Ureter (tissue), 1 donor: ENCODE results near the gene TMEM74B. TPM values are rescaled to one million over a fixed set of nuclear protein-coding genes. Genes with fewer than 3 reads are reported as not detected.

Experiments used
- DNase-seq: peaks from one replicate; pipeline ENCODE4 v3.0.0-alpha.2; 2020; ENCODE audit warnings: low spot score
- total RNA-seq: library from RNA; stranded (reverse); gene quantifications from one replicate; pipeline ENCODE4 v1.2.4, GENCODE V29; 2023
- donor health status: DM: yes; HTN: yes; CAD: no.

TMEM74B gene
- total RNA-seq, 1 donor from 2014 or later, result 3.6 TPM

- DNase-seq, result no peak
Measured at GRCh38 chr20:1205802-1206201, 21.0 kb upstream of the TMEM74B start.

GRCh38 chr20:1204576-1204975 lies 19.8 kb upstream of the TMEM74B start:
- DNase-seq, result no peak

- DNase-seq, result no peak
Measured at GRCh38 chr20:1204113-1204512, 19.3 kb upstream of the TMEM74B start.

GRCh38 chr20:1203630-1204029 lies 18.8 kb upstream of the TMEM74B start:
- no peak for DNase-seq

GRCh38 chr20:1202762-1203504 lies 18.2 kb upstream of the TMEM74B start, which contains the start of gene C20orf202:
C20orf202 (plus strand) TSS chr20:1203454; CDS start chr20:1203586, 132 bp downstream.
- DNase-seq, result no peak

GRCh38 chr20:1199964-1200363 lies 15.2 kb upstream of the TMEM74B start:
- no peak for DNase-seq

GRCh38 chr20:1199212-1199873 lies 14.6 kb upstream of the TMEM74B start:
- no peak for DNase-seq

- no peak for DNase-seq
Measured at GRCh38 chr20:1198751-1199150, 14.0 kb upstream of the TMEM74B start.

- DNase-seq, result no peak
Measured at GRCh38 chr20:1197801-1198200, 13.0 kb upstream of the TMEM74B start.

- no peak for DNase-seq
Measured at GRCh38 chr20:1196634-1197033, 11.9 kb upstream of the TMEM74B start.

GRCh38 chr20:1195226-1195625 lies 10.4 kb upstream of the TMEM74B start:
- DNase-seq, result no peak

GRCh38 chr20:1191299-1191698 lies 6.5 kb upstream of the TMEM74B start:
- no peak for DNase-seq

- DNase-seq, result no peak
Measured at GRCh38 chr20:1190847-1191246, 6.1 kb upstream of the TMEM74B start.

- DNase-seq, result no peak
Measured at GRCh38 chr20:1189827-1190226, 5.0 kb upstream of the TMEM74B start.

GRCh38 chr20:1188347-1188746 lies 3.6 kb upstream of the TMEM74B start:
- no peak for DNase-seq

- no peak for DNase-seq
Measured at GRCh38 chr20:1187605-1188171, 2.9 kb upstream of the TMEM74B start.

GRCh38 chr20:1186367-1186991 lies 1.7 kb upstream of the TMEM74B start:
- DNase-seq, result no peak

- DNase-seq, result no peak
Measured at GRCh38 chr20:1185790-1186334, 1.1 kb upstream of the TMEM74B start.

- no peak for DNase-seq
Measured at GRCh38 chr20:1185316-1185741, 548 bp upstream of the TMEM74B start.

- no peak for DNase-seq
Measured at GRCh38 chr20:1184260-1184637, 532 bp downstream of the TMEM74B start.

- no peak for DNase-seq
Measured at GRCh38 chr20:1183153-1183552, 1.6 kb downstream of the TMEM74B start.

GRCh38 chr20:1182106-1182505 lies 2.7 kb downstream of the TMEM74B start:
- DNase-seq, result no peak
